Stimulated activated naive B cell treated with anti-CD40 and anti-IgM and Interleukin-4, amounts not matched to agents 10 μg/mL and 1 μg/mL and 100 μg/mL, for 72 hours (primary cell): ENCODE results near the gene ZCCHC14.
"Not testable (repeated sequence)": the region's sequence is repeated elsewhere in the genome, so short reads cannot be mapped to it uniquely, and the experiment has no call there.

Source experiments
- ATAC-seq, 2 donors: fragments of 150-1000 bp; cut with Tn5 transposase; replicated peaks; 2 replicates each; pipeline ENCODE4 v1.10.0; 2021; ENCODE audit warnings: moderate library complexity in 1 of 2
- DNase-seq: peaks from one replicate; pipeline ENCODE4 v3.0.0; 2021
- H3K27ac Mint-ChIP-seq: one replicate; pipeline ENCODE4 v1.8.0; 2022; ENCODE audit warnings: mild to moderate bottlenecking, mixed read lengths
- H3K27me3 Mint-ChIP-seq, 2 donors: one replicate each; pipeline ENCODE4 v1.8.0; 2022; ENCODE audit warnings: mixed read lengths in 2 of 2
- H3K36me3 Mint-ChIP-seq, 2 donors: one replicate each; pipeline ENCODE4 v1.8.0; 2022; ENCODE audit warnings: mixed read lengths in 2 of 2, mild to moderate bottlenecking in 1 of 2
- H3K4me1 Mint-ChIP-seq, 2 donors: one replicate each; pipeline ENCODE4 v1.8.0; 2022; ENCODE audit warnings: mixed read lengths in 2 of 2, mild to moderate bottlenecking in 1 of 2
- H3K4me3 Mint-ChIP-seq, 2 donors: one replicate each; pipeline ENCODE4 v1.8.0; 2022; ENCODE audit warnings: mild to moderate bottlenecking in 2 of 2, mixed read lengths in 2 of 2, moderate library complexity in 1 of 2
- H3K9me3 Mint-ChIP-seq, 2 donors: one replicate each; pipeline ENCODE4 v1.8.0; 2022; ENCODE audit warnings: mixed read lengths in 2 of 2, mild to moderate bottlenecking in 1 of 2

The ZCCHC14 gene

GRCh38 chr16:87389245-87389644 lies 103.6 kb downstream of the ZCCHC14 start:
- Mint-ChIP-seq H3K4me3 (peak overlapping the region in 1 of 2 donors; percentile 8), H3K36me3 (no peaks in the 10 kb centered on the region), H3K4me1 (peaks cover 38 to 66% of the 10 kb centered on the region in 2 donors)

GRCh38 chr16:87388818-87389134 lies 104.0 kb downstream of the ZCCHC14 start:
- peak overlapping the region; percentile 97 for H3K27ac Mint-ChIP-seq
- peaks cover 0 to 2% of the 10 kb centered on the region in 2 donors for H3K9me3 Mint-ChIP-seq
- H3K4me3 Mint-ChIP-seq = peak overlapping the region; percentile 65 to 81
- ATAC-seq (no peak), DNase-seq (no peak)
- H3K4me1 Mint-ChIP-seq = peaks cover 38 to 66% of the 10 kb centered on the region in 2 donors
- H3K27me3 Mint-ChIP-seq = peaks cover 3 to 4% of the 10 kb centered on the region in 2 donors
- peaks cover 3% of the 10 kb centered on the region in 2 donors for H3K36me3 Mint-ChIP-seq

More at GRCh38 chr16:87389245-87389644, 103.6 kb downstream of the ZCCHC14 start:
- DNase-seq (no peak), ATAC-seq (no peak)
- H3K9me3 Mint-ChIP-seq = no peaks in the 10 kb centered on the region
- peak overlapping the region; percentile 75 for H3K27ac Mint-ChIP-seq
- no peaks in the 10 kb centered on the region for H3K27me3 Mint-ChIP-seq

- Mint-ChIP-seq H3K36me3 (peaks cover 4% of the 10 kb centered on the region in 2 donors), H3K4me3 (peak overlapping the region; percentile 65 to 81), H3K27ac (peak overlapping the region; percentile 97), H3K4me1 (peaks cover 32 to 61% of the 10 kb centered on the region in 2 donors), H3K27me3 (peaks cover 4 to 6% of the 10 kb centered on the region in 2 donors), H3K9me3 (peaks cover 0 to 2% of the 10 kb centered on the region in 2 donors)
- ATAC-seq (peak; percentile 70 to 71), DNase-seq (peak; percentile 89)
Observed at GRCh38 chr16:87387942-87388817, 104.6 kb downstream of the ZCCHC14 start.

GRCh38 chr16:87384875-87385167 lies 108.0 kb downstream of the ZCCHC14 start:
- peaks cover 4 to 15% of the 10 kb centered on the region in 2 donors for H3K36me3 Mint-ChIP-seq
- DNase-seq, H3K27me3 Mint-ChIP-seq, ATAC-seq, H3K9me3 Mint-ChIP-seq: not testable (repeated sequence)
- H3K27ac Mint-ChIP-seq = peak overlapping the region; percentile 100
- H3K4me3 Mint-ChIP-seq = peak overlapping the region; percentile 92 to 96
- peaks cover 40 to 78% of the 10 kb centered on the region in 2 donors for H3K4me1 Mint-ChIP-seq

GRCh38 chr16:87384162-87384874 lies 108.5 kb downstream of the ZCCHC14 start:
- Mint-ChIP-seq H3K36me3 (peaks cover 4 to 15% of the 10 kb centered on the region in 2 donors), H3K9me3 (peaks cover 0 to 2% of the 10 kb centered on the region in 2 donors), H3K27ac (peak overlapping the region; percentile 100), H3K4me1 (peaks cover 39 to 81% of the 10 kb centered on the region in 2 donors), H3K27me3 (peaks cover 4 to 6% of the 10 kb centered on the region in 2 donors), H3K4me3 (peak overlapping the region; percentile 92 to 96)
- peak; percentile 1 to 4 for ATAC-seq
- no peak for DNase-seq

- H3K27me3 Mint-ChIP-seq = peaks cover 4 to 6% of the 10 kb centered on the region in 2 donors
- H3K4me3 Mint-ChIP-seq = peak within 1 kb of the TSS; percentile 92 to 96
- DNase-seq = peak; percentile 89
- peaks cover 40 to 83% of the 10 kb centered on the region in 2 donors for H3K4me1 Mint-ChIP-seq
- ATAC-seq = peak; percentile 68 to 71
- H3K36me3 Mint-ChIP-seq = peaks cover 7 to 15% of the 10 kb centered on the region in 2 donors
- H3K9me3 Mint-ChIP-seq = peaks cover 0 to 2% of the 10 kb centered on the region in 2 donors
- H3K27ac Mint-ChIP-seq = peak within 1 kb of the TSS; percentile 100
Observed at GRCh38 chr16:87383505-87384161, 109.2 kb downstream of the ZCCHC14 start, which contains the start of gene FBXO31. FBXO31 (minus strand) TSS chr16:87383776; CDS start chr16:87383744, 32 bp downstream.

- Mint-ChIP-seq H3K9me3 (peaks cover 0 to 2% of the 10 kb centered on the region in 2 donors), H3K27me3 (peaks cover 4 to 6% of the 10 kb centered on the region in 2 donors), H3K4me1 (peaks cover 33 to 69% of the 10 kb centered on the region in 2 donors), H3K4me3 (peak overlapping the region; percentile 89 to 92), H3K36me3 (peaks cover 10 to 18% of the 10 kb centered on the region in 2 donors), H3K27ac (peak overlapping the region; percentile 97)
- no peak for ATAC-seq
- DNase-seq = no peak
Observed at GRCh38 chr16:87382023-87382785, 110.6 kb downstream of the ZCCHC14 start.

GRCh38 chr16:87380881-87381280 lies 111.9 kb downstream of the ZCCHC14 start:
- Mint-ChIP-seq H3K4me1 (peaks cover 28 to 67% of the 10 kb centered on the region in 2 donors), H3K27me3 (peaks cover 4 to 6% of the 10 kb centered on the region in 2 donors), H3K27ac (peak overlapping the region; percentile 34), H3K36me3 (peaks cover 15 to 27% of the 10 kb centered on the region in 2 donors), H3K4me3 (peak overlapping the region; percentile 11 to 53), H3K9me3 (peaks cover 0 to 2% of the 10 kb centered on the region in 2 donors)
- no peak for ATAC-seq
- DNase-seq = no peak

GRCh38 chr16:87380403-87380802 lies 112.4 kb downstream of the ZCCHC14 start:
- no peak overlapping the region for H3K27ac Mint-ChIP-seq

GRCh38 chr16:87379312-87379752 lies 113.5 kb downstream of the ZCCHC14 start:
- not testable (repeated sequence) for DNase-seq, H3K4me3 Mint-ChIP-seq, H3K9me3 Mint-ChIP-seq, ATAC-seq, H3K27me3 Mint-ChIP-seq, H3K27ac Mint-ChIP-seq
- H3K4me1 Mint-ChIP-seq = peaks cover 26 to 58% of the 10 kb centered on the region in 2 donors
- H3K36me3 Mint-ChIP-seq = peaks cover 20 to 32% of the 10 kb centered on the region in 2 donors

More at GRCh38 chr16:87380403-87380802, 112.4 kb downstream of the ZCCHC14 start:
- H3K4me3 Mint-ChIP-seq = no peak overlapping the region
- H3K27me3 Mint-ChIP-seq = peaks cover 4 to 6% of the 10 kb centered on the region in 2 donors
- no peak for ATAC-seq
- peaks cover 0 to 2% of the 10 kb centered on the region in 2 donors for H3K9me3 Mint-ChIP-seq
- no peak for DNase-seq
- peaks cover 31 to 67% of the 10 kb centered on the region in 2 donors for H3K4me1 Mint-ChIP-seq
- H3K36me3 Mint-ChIP-seq = peaks cover 20 to 32% of the 10 kb centered on the region in 2 donors

GRCh38 chr16:87376660-87377059 lies 116.2 kb downstream of the ZCCHC14 start:
- ATAC-seq (no peak), DNase-seq (no peak)
- no peaks in the 10 kb centered on the region for H3K27me3 Mint-ChIP-seq
- H3K27ac Mint-ChIP-seq = no peak overlapping the region
- peaks cover 23 to 43% of the 10 kb centered on the region in 2 donors for H3K4me1 Mint-ChIP-seq
- H3K9me3 Mint-ChIP-seq = no peaks in the 10 kb centered on the region
- H3K4me3 Mint-ChIP-seq = no peak overlapping the region
- H3K36me3 Mint-ChIP-seq = peaks cover 16 to 32% of the 10 kb centered on the region in 2 donors

GRCh38 chr16:87375426-87376135 lies 117.2 kb downstream of the ZCCHC14 start:
- H3K4me1 Mint-ChIP-seq = peaks cover 22 to 42% of the 10 kb centered on the region in 2 donors
- no peak for ATAC-seq
- peaks cover 21 to 25% of the 10 kb centered on the region in 2 donors for H3K36me3 Mint-ChIP-seq

GRCh38 chr16:87374313-87374712 lies 118.5 kb downstream of the ZCCHC14 start:
- Mint-ChIP-seq H3K4me1 (peaks cover 28 to 45% of the 10 kb centered on the region in 2 donors), H3K27me3 (no peaks in the 10 kb centered on the region), H3K9me3 (no peaks in the 10 kb centered on the region), H3K27ac (no peak overlapping the region), H3K4me3 (no peak overlapping the region), H3K36me3 (peaks cover 21 to 25% of the 10 kb centered on the region in 2 donors)
- ATAC-seq (no peak), DNase-seq (no peak)

More at GRCh38 chr16:87375426-87376135, 117.2 kb downstream of the ZCCHC14 start:
- Mint-ChIP-seq H3K4me3 (no peak overlapping the region), H3K27me3 (no peaks in the 10 kb centered on the region), H3K27ac (no peak overlapping the region), H3K9me3 (no peaks in the 10 kb centered on the region)
- no peak for DNase-seq
